GM12878 (cell line): Measurements from ENCODE around the gene RAB3B. TPM values are rescaled to one million over a fixed set of nuclear protein-coding genes. Genes with fewer than 3 reads are reported as not detected.

Experiments used
- ATAC-seq: fragments of 200-7000 bp; cut with Tn5 transposase; 3 replicates; pipeline ENCODE4 v1.9.1; 2020; ENCODE audit warnings: mild to moderate bottlenecking, moderate library complexity
- BruUV-seq: library from RNA; stranded (reverse); fragments of 400-500 nt; replicated peaks from 2 replicates; lab custom pipeline; 2021; lab: Mats Ljungman, UMichigan
- CTCF ChIA-PET: fragments of 300-600 bp; sonication (Branson Sonifier 250); formaldehyde crosslinking; extraction: SDS; loops from one replicate; lab custom pipeline; 2021; ENCODE audit warnings: inconsistent platforms; lab: Yijun Ruan, JAX
- POLR2A ChIA-PET: fragments of 350-600 bp; formaldehyde crosslinking; extraction: SDS; loops from one replicate; lab custom pipeline; 2021; ENCODE audit warnings: inconsistent platforms; lab: Charles Lee
- RAD21 ChIA-PET: fragments of 300-600 bp; sonication (Branson Sonifier 250); formaldehyde crosslinking; loops from one replicate; lab custom pipeline; 2023; ENCODE audit warnings: antibody characterized with exemption; ENCODE audit not compliant: unreplicated experiment; lab: Charles Lee
- SMC1A ChIA-PET: fragments of 300-600 bp; sonication (Branson Sonifier 250); formaldehyde crosslinking; loops from one replicate; lab custom pipeline; 2023; ENCODE audit not compliant: unreplicated experiment, uncharacterized antibody; lab: Charles Lee
- DNase-seq: peaks from one replicate; pipeline ENCODE4 v3.0.0-alpha.2; 2011; ENCODE audit warnings: low read depth, low spot score
- FAIRE-seq: peaks from 3 replicates; lab custom pipeline; 2011; peaks lifted over from hg19 to GRCh38; lab: Jason Lieb, UNC
- H2AFZ ChIP-seq: 2 replicates; pipeline ENCODE4 v1.6.0; 2011; ENCODE audit warnings: low read depth, low read length, control low read depth; ENCODE audit not compliant: control insufficient read depth
- H3K27ac ChIP-seq: 2 replicates; pipeline ENCODE4 v1.5.1; 2011; ENCODE audit warnings: control low read depth; ENCODE audit not compliant: control insufficient read depth, insufficient read depth
- H3K27me3 ChIP-seq, 2 experiments: replicated peaks in 1 of 2; 2 replicates each; pipeline versions ENCODE4 v1.6.0 to v1.6.1; 2011; ENCODE audit warnings: low read length in 1 of 2; ENCODE audit not compliant: control insufficient read depth in 2 of 2, insufficient read depth in 2 of 2
- H3K36me3 ChIP-seq, 2 experiments: 2 replicates each; pipeline ENCODE4 v1.5.1; 2011; ENCODE audit warnings: low read length in 1 of 2; ENCODE audit not compliant: control insufficient read depth in 2 of 2, insufficient read depth in 2 of 2
- H3K4me1 ChIP-seq: 2 replicates; pipeline ENCODE4 v1.6.1; 2011; ENCODE audit warnings: mild to moderate bottlenecking, low read length, moderate library complexity, mixed read lengths; ENCODE audit not compliant: control insufficient read depth, insufficient read depth
- H3K4me2 ChIP-seq: 2 replicates; pipeline ENCODE4 v1.6.0; 2011; ENCODE audit warnings: control low read depth; ENCODE audit not compliant: control insufficient read depth, insufficient read depth
- H3K4me3 ChIP-seq: fragments of 200-600 bp; sonication (generic); 2 replicates; pipeline ENCODE4 v1.5.1; 2016
- H3K79me2 ChIP-seq: 2 replicates; pipeline ENCODE4 v1.6.0; 2011; ENCODE audit warnings: low read length; ENCODE audit not compliant: control insufficient read depth, insufficient read depth
- H3K9ac ChIP-seq: 2 replicates; pipeline ENCODE4 v1.8.0; 2011; ENCODE audit warnings: low read length, control low read depth, mixed read lengths; ENCODE audit not compliant: control insufficient read depth, insufficient read depth
- H3K9me3 ChIP-seq: replicated peaks from 3 replicates; pipeline ENCODE4 v1.5.1; 2011; ENCODE audit warnings: mild to moderate bottlenecking, low read length; ENCODE audit not compliant: control insufficient read depth, insufficient read depth
- H4K20me1 ChIP-seq: 2 replicates; pipeline ENCODE4 v1.6.0; 2011; ENCODE audit not compliant: control insufficient read depth, insufficient read depth
- BACH1 ChIP-seq: fragments of 450-650 bp; IDR thresholded peaks from 2 replicates; pipeline ENCODE4 v1.6.1; 2017; ENCODE audit warnings: mild to moderate bottlenecking, borderline replicate concordance
- BCL11A ChIP-seq: IDR thresholded peaks from 2 replicates; pipeline ENCODE4 v1.6.1; 2011; ENCODE audit warnings: low read depth, low read length
- BRCA1 ChIP-seq: IDR thresholded peaks from 2 replicates; pipeline ENCODE4 v1.6.1; 2011; ENCODE audit warnings: low read depth, low read length, improper control_type of control experiment
- CHD4 ChIP-seq: fragments of 200-600 bp; sonication (generic); IDR thresholded peaks from 2 replicates; pipeline ENCODE4 v1.6.1; 2016; ENCODE audit warnings: mild to moderate bottlenecking
- CREB1 ChIP-seq: IDR thresholded peaks from 2 replicates; pipeline ENCODE4 v1.6.1; 2012; ENCODE audit warnings: low read depth, mild to moderate bottlenecking, inconsistent platforms
- CREM ChIP-seq: IDR thresholded peaks from 2 replicates; pipeline ENCODE4 v1.6.1; 2014; ENCODE audit warnings: antibody characterized with exemption, low read depth
- EGR1 ChIP-seq, 2 experiments: IDR thresholded peaks; 1 replicate in 1 of 2; 2 replicates in 1 of 2; pipeline ENCODE4 v1.6.1; 2011 to 2012; ENCODE audit warnings: low read depth in 2 of 2, low read length in 2 of 2, borderline replicate concordance in 1 of 2, mild to moderate bottlenecking in 1 of 2, moderate library complexity in 1 of 2
- FOS ChIP-seq: IDR thresholded peaks from 3 replicates; pipeline ENCODE4 v1.6.1; 2011; ENCODE audit warnings: borderline replicate concordance; ENCODE audit not compliant: insufficient read length; ENCODE audit errors: extremely low read depth
- FOXM1 ChIP-seq: IDR thresholded peaks from 2 replicates; pipeline ENCODE4 v1.6.1; 2012; ENCODE audit warnings: low read depth, mild to moderate bottlenecking, inconsistent platforms, low read length, moderate library complexity
- GABPA ChIP-seq: IDR thresholded peaks from 2 replicates; pipeline ENCODE4 v1.6.1; 2014; ENCODE audit warnings: antibody characterized with exemption, low read depth, mild to moderate bottlenecking, inconsistent platforms
- IRF5 ChIP-seq: fragments of 450-650 bp; IDR thresholded peaks from 2 replicates; pipeline ENCODE4 v1.6.1; 2017; ENCODE audit warnings: borderline replicate concordance
- JUND ChIP-seq: IDR thresholded peaks from 2 replicates; pipeline ENCODE4 v1.6.1; 2012; ENCODE audit warnings: low read depth, mild to moderate bottlenecking, low read length, improper control_type of control experiment, moderate library complexity
- POLR2A ChIP-seq: IDR thresholded peaks from 2 replicates; pipeline ENCODE4 v1.6.1; 2011; ENCODE audit warnings: low read depth, mild to moderate bottlenecking, low read length
- TAF1 ChIP-seq: IDR thresholded peaks from 2 replicates; pipeline ENCODE4 v1.6.1; 2011; ENCODE audit warnings: mild to moderate bottlenecking, low read depth, low read length, borderline replicate concordance
- WRNIP1 ChIP-seq: IDR thresholded peaks from 2 replicates; pipeline ENCODE4 v1.6.1; 2011; ENCODE audit warnings: low read depth, low read length, improper control_type of control experiment, borderline replicate concordance
- ZBTB4 ChIP-seq: fragments of 450-650 bp; formaldehyde crosslinking; IDR thresholded peaks from 2 replicates; pipeline ENCODE4 v1.4.0; 2022; ENCODE audit warnings: mild to moderate bottlenecking, moderate library complexity
- WGBS: methylation state at CpG from one replicate; pipeline ENCODE4 v1.1.6; 2016; ENCODE audit warnings: low lambda C conversion rate; ENCODE audit not compliant: insufficient replicate concordance, insufficient coverage; ENCODE audit errors: missing lambda C conversion rate; 5-methylcytosine and 5-hydroxymethylcytosine counted together
- in situ Hi-C: fragments of 300-500 bp; cut with MboI; formaldehyde crosslinking; loops from 9 replicates; pipeline ENCODE4 v1.14.3; 2018; ENCODE audit warnings: mixed read lengths
- intact Hi-C: fragments of 100-400 bp; cut with micrococcal nuclease; formaldehyde crosslinking; loops from one replicate; pipeline ENCODE4 v1.14.2; 2022; ENCODE audit not compliant: unreplicated experiment
- polyA plus RNA-seq, 11 experiments: library from polyadenylated mRNA; depleted of rRNA in 4 of 11; unstranded in 6 of 11; stranded (reverse) in 5 of 11; fragments of >200 nt; fragmentation: Nextera tagmentation in 4 of 11; fragmentation: Illumina TruSeq in 1 of 11; extraction: Ambion mirVana in 4 of 11; extraction: Trizol in 1 of 11; gene quantifications; 1 replicate in 1 of 11; 2 replicates in 10 of 11; pipeline versions ENCODE4 v1.2.1 to v1.2.3, GENCODE V29; 2011 to 2016; ENCODE audit warnings: inconsistent platforms in 2 of 11, missing spikeins in 2 of 11, low read depth in 1 of 11
- total RNA-seq, 4 experiments: library from RNA; depleted of rRNA in 3 of 4; stranded (reverse); fragments of >200 nt in 3 of 4; fragmentation: Illumina TruSeq in 1 of 4; extraction: Trizol in 1 of 4; gene quantifications; 2 replicates each; pipeline versions ENCODE4 v1.2.1 to v1.2.3, GENCODE V29; 2013 to 2021
- TF ChIP-seq, protein P1 (sequence below): fragments of 150-350 bp; IDR thresholded peaks from 2 replicates; pipeline ENCODE4 v1.6.1; 2016; ENCODE audit warnings: low read depth, low read length

RAB3B gene
- total and polyA plus RNA-seq, 10 of the 15 experiments (the other 5 are each of a cell fraction or from before 2014, with no cell fraction given) = 0.05 to 0.32 (median 0.24) TPM

- no peak for TF ChIP-seq FOS
- TF ChIP-seq ZBTB4 (CRISPR knock-in tag) = no peak
- TF ChIP-seq, protein P1, sequence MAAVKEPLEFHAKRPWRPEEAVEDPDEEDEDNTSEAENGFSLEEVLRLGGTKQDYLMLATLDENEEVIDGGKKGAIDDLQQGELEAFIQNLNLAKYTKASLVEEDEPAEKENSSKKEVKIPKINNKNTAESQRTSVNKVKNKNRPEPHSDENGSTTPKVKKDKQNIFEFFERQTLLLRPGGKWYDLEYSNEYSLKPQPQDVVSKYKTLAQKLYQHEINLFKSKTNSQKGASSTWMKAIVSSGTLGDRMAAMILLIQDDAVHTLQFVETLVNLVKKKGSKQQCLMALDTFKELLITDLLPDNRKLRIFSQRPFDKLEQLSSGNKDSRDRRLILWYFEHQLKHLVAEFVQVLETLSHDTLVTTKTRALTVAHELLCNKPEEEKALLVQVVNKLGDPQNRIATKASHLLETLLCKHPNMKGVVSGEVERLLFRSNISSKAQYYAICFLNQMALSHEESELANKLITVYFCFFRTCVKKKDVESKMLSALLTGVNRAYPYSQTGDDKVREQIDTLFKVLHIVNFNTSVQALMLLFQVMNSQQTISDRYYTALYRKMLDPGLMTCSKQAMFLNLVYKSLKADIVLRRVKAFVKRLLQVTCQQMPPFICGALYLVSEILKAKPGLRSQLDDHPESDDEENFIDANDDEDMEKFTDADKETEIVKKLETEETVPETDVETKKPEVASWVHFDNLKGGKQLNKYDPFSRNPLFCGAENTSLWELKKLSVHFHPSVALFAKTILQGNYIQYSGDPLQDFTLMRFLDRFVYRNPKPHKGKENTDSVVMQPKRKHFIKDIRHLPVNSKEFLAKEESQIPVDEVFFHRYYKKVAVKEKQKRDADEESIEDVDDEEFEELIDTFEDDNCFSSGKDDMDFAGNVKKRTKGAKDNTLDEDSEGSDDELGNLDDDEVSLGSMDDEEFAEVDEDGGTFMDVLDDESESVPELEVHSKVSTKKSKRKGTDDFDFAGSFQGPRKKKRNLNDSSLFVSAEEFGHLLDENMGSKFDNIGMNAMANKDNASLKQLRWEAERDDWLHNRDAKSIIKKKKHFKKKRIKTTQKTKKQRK = no peak
- TF ChIP-seq BCL11A = no peak
- TF ChIP-seq CREM = no peak
Observed at GRCh38 chr1:51986718-51987117, 3.8 kb downstream of the RAB3B start (continued).

- 45% methylated on average over 3 of the region's 3 CpGs for WGBS
- Histone ChIP-seq H3K9me3 (no peaks in the 10 kb centered on the region), H3K4me2 (no peak overlapping the region), H4K20me1 (no peaks in the 10 kb centered on the region), H3K4me3 (no peak overlapping the region), H3K27ac (no peak overlapping the region), H3K4me1 (no peaks in the 10 kb centered on the region), H3K36me3 (no peaks in the 10 kb centered on the region), H3K79me2 (no peaks in the 10 kb centered on the region), H3K27me3 (no peaks in the 10 kb centered on the region), H3K9ac (no peak overlapping the region), H2AFZ (no peak overlapping the region)
- CTCF ChIA-PET = interaction anchor here (1.5 kb wide), 1 partner anchor 85 kb away, joined by 4 read pairs; no protein-coding TSS in a partner anchor
- DNase-seq (no peak), FAIRE-seq (no peak), ATAC-seq (no peak)
- RAD21 ChIA-PET = no interaction called here
- intact Hi-C loops = no loop called here
- SMC1A ChIA-PET = interaction anchor here (1.4 kb wide), 1 partner anchor 54 kb away, joined by 3 read pairs; no protein-coding TSS in a partner anchor
- in situ Hi-C loops = no loop called here
- POLR2A ChIA-PET = no interaction called here
- BruUV-seq = no TSS peak
- TF ChIP-seq IRF5 (no peak), BRCA1 (no peak), CREB1 (no peak), BACH1 (no peak), EGR1 (IDR thresholded peaks at IDR 0.05; ENCODE audit: borderline replicate concordance in 1 of 2, low read depth in 2 of 2, low read length in 2 of 2) (no peak), FOXM1 (no peak), WRNIP1 (no peak), POLR2A (no peak), CHD4 (no peak), JUND (no peak), GABPA (no peak), TAF1 (no peak), FOS (no peak)
Observed at GRCh38 chr1:51982161-51982560, 8.3 kb downstream of the RAB3B start.
